GM12892 (cell line): ENCODE results near the gene ACP4.

Experiments used
- DNase-seq: peaks from one replicate; pipeline ENCODE4 v3.0.0; 2011; ENCODE audit not compliant: insufficient read length
- FAIRE-seq: peaks from 2 replicates; lab custom pipeline; 2011; peaks lifted over from hg19 to GRCh38; lab: Jason Lieb, UNC
- POLR2A ChIP-seq: IDR thresholded peaks from 2 replicates; pipeline ENCODE4 v1.6.1; 2011; ENCODE audit warnings: low read depth, low read length, control low read depth
- POLR2AphosphoS5 ChIP-seq: IDR thresholded peaks from 2 replicates; pipeline ENCODE4 v1.6.1; 2011; ENCODE audit warnings: low read depth, low read length, control low read depth
- TAF1 ChIP-seq: IDR thresholded peaks from 2 replicates; pipeline ENCODE4 v1.6.1; 2011; ENCODE audit warnings: low read depth, mild to moderate bottlenecking, control low read depth, low read length, borderline replicate concordance

Gene ACP4

GRCh38 chr19:50833117-50833801, 43.0 kb downstream of the ACP4 start, which contains the start of gene KLK15:
Gene KLK15 (minus strand): TSS chr19:50833574. CDS start chr19:50831492, 2,082 bp downstream.
- FAIRE-seq (no peak), DNase-seq (no peak)
- TF ChIP-seq POLR2A (no peak), TAF1 (no peak), POLR2AphosphoS5 (no peak)

GRCh38 chr19:50833802-50834167, 43.6 kb downstream of the ACP4 start:
- TF ChIP-seq TAF1 (no peak), POLR2A (no peak), POLR2AphosphoS5 (no peak)
- DNase-seq (no peak), FAIRE-seq (no peak)

GRCh38 chr19:50835103-50835784, 45.0 kb downstream of the ACP4 start:
- peak; percentile 58 for FAIRE-seq
- TF ChIP-seq TAF1 = no peak
- no peak for TF ChIP-seq POLR2AphosphoS5
- TF ChIP-seq POLR2A = no peak
- no peak for DNase-seq

- FAIRE-seq (peak; percentile 98), DNase-seq (peak; percentile 93)
- TF ChIP-seq POLR2AphosphoS5 (peak; percentile 68; the same call in 1 of the 2 replicates), POLR2A (peak; percentile 74; the same call in 1 of the 2 replicates), TAF1 (no peak)
Measured at GRCh38 chr19:50835785-50836542, 45.7 kb downstream of the ACP4 start.

- no peak for TF ChIP-seq TAF1
- no peak for TF ChIP-seq POLR2A
- no peak for TF ChIP-seq POLR2AphosphoS5
- DNase-seq = no peak
- FAIRE-seq = no peak
Measured at GRCh38 chr19:50836543-50837195, 46.5 kb downstream of the ACP4 start.

- TF ChIP-seq POLR2A = no peak
- TF ChIP-seq POLR2AphosphoS5 = no peak
- TF ChIP-seq TAF1 = no peak
- DNase-seq (no peak), FAIRE-seq (no peak)
Measured at GRCh38 chr19:50837300-50837699, 47.1 kb downstream of the ACP4 start.

- FAIRE-seq = peak; percentile 40
- no peak for DNase-seq
- TF ChIP-seq POLR2AphosphoS5 (no peak), POLR2A (no peak), TAF1 (no peak)
Measured at GRCh38 chr19:50838239-50838638, 48.0 kb downstream of the ACP4 start.

GRCh38 chr19:50839712-50840655, 49.8 kb downstream of the ACP4 start:
- no peak for FAIRE-seq
- no peak for TF ChIP-seq POLR2AphosphoS5
- TF ChIP-seq POLR2A = no peak
- TF ChIP-seq TAF1 = no peak
- no peak for DNase-seq

- DNase-seq (no peak), FAIRE-seq (no peak)
- TF ChIP-seq POLR2AphosphoS5 (no peak), TAF1 (no peak), POLR2A (no peak)
Measured at GRCh38 chr19:50842130-50842529, 51.9 kb downstream of the ACP4 start.

- DNase-seq = no peak
- TF ChIP-seq POLR2A (no peak), POLR2AphosphoS5 (no peak), TAF1 (no peak)
- FAIRE-seq = no peak
Measured at GRCh38 chr19:50843205-50843604, 53.0 kb downstream of the ACP4 start.

GRCh38 chr19:50843701-50844221, 53.5 kb downstream of the ACP4 start:
- TF ChIP-seq POLR2A (no peak), POLR2AphosphoS5 (no peak), TAF1 (no peak)
- FAIRE-seq (no peak), DNase-seq (no peak)
